ENCODE data around the gene ANKRD23. TPM values are rescaled to one million over a fixed set of nuclear protein-coding genes. Genes with fewer than 3 reads are reported as not detected.

The ANKRD23 gene
- total RNA-seq, 2 experiments from 2014 or later, result 6.5 to 6.7 TPM

DNA sequence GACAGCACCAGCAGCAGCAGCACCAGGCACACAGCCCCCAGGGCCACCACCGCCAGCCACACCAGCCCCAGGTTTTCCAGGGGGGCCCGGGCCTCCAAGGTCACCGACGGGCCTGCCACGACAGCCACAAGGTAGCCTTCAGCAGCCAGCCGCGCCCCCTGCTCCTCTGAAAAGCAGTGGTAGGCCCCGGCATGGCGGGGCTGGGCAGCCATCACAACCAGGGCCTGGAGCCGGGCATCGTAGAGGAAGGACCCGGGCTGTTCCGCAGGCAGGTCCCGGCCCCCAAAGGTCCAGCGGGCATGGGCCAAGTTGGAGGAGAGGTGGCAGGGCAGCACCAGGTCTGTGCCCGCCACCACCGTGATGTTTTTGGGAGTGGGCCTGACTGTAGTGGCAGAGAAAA, 17.3 kb upstream of the ANKRD23 start:
- POLR2A ChIA-PET, result no interaction called here
- intact Hi-C loops (cut with micrococcal nuclease; ENCODE audit: unreplicated experiment), result no loop called here
- CTCF ChIA-PET (ENCODE audit: unreplicated experiment), result no interaction called here
- Histone ChIP-seq H2AFZ (ENCODE audit: low read length) (no peak overlapping the region), H3K36me3 (ENCODE audit: insufficient read depth, low read length) (no peaks in the 10 kb centered on the region), H3K9me2 (ENCODE audit: insufficient read depth, low read length) (no peaks in the 10 kb centered on the region), H3K4me2 (ENCODE audit: low read length) (no peak overlapping the region), H3K9me3 (ENCODE audit: low read length) (no peaks in the 10 kb centered on the region), H3K4me1 (ENCODE audit: insufficient read depth, low read length, poor library complexity, severe bottlenecking) (peaks cover 14% of the 10 kb centered on the region), H3K27ac (ENCODE audit: low read depth, low read length, poor library complexity, severe bottlenecking) (no peak overlapping the region), H4K20me1 (ENCODE audit: insufficient read depth, low read length) (no peaks in the 10 kb centered on the region), H3K79me2 (ENCODE audit: insufficient read depth, low read depth, low read length) (peaks cover 9% of the 10 kb centered on the region; the same call in 1 of the 2 replicates), H3K4me3 (ENCODE audit: low read depth, low read length, poor library complexity, severe bottlenecking) (no peak overlapping the region)
- no peak for DNase-seq (ENCODE audit: low spot score)
- TF ChIP-seq EZH2phosphoT487 (IDR thresholded peaks at IDR 0.05; ENCODE audit: borderline replicate concordance, low read depth, low read length), result no peak
- TF ChIP-seq, protein P1, sequence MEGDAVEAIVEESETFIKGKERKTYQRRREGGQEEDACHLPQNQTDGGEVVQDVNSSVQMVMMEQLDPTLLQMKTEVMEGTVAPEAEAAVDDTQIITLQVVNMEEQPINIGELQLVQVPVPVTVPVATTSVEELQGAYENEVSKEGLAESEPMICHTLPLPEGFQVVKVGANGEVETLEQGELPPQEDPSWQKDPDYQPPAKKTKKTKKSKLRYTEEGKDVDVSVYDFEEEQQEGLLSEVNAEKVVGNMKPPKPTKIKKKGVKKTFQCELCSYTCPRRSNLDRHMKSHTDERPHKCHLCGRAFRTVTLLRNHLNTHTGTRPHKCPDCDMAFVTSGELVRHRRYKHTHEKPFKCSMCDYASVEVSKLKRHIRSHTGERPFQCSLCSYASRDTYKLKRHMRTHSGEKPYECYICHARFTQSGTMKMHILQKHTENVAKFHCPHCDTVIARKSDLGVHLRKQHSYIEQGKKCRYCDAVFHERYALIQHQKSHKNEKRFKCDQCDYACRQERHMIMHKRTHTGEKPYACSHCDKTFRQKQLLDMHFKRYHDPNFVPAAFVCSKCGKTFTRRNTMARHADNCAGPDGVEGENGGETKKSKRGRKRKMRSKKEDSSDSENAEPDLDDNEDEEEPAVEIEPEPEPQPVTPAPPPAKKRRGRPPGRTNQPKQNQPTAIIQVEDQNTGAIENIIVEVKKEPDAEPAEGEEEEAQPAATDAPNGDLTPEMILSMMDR (conservative IDR thresholded peaks at IDR 0.05; ENCODE audit: low read length), result no peak
- no TSS peak for BruUV-seq (replicated peaks)

DNA sequence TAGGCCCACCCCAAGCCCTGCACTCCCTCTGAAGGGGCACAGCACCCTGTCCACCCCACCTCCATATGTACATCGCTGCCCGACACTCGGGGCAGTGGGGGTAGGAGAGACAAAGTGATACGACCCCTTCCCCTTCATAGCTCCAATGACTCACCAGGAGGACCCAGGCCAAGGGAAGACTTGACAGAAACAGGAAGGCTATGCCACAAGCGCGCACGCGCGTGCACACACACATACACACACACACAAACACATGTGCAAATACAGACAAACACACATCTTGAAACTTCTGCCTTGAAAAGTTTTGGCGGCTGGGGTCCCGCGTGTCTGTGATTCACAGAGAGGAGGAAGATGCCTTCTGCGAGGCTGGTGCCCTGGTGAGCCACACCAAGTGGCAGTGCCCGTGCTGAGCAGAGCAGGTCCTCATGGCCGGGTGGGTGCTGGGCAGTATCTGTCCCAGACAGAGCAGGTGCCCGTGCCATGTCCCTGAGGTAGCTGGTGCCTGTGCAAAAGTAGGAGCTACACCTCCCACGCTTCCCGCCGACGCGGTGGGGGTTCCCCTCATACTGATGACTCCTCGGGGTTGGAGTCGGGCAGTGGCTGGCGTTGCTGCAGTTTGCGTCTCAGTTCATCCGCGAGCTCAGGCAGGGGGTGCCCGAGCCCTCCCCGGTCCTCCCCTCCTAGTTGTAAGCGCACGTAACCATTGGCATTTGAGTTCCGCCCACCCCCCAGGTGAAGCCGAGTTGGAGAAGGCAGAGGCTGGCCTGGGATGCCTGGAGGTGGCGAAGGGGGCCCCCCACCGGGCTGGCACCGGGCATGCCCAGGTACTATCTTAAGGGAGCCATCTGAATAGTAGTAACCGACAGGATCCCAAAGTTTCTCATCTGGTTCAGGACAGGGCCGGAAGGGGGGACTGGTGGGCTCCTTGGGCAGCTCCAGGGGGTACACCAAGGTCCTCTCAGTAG, 16.5 kb upstream of the ANKRD23 start:
- no peak overlapping the region for H3K4me2 ChIP-seq (ENCODE audit: low read length)
- no peak overlapping the region for H2AFZ ChIP-seq (ENCODE audit: low read length)
- CTCF ChIA-PET (ENCODE audit: unreplicated experiment), result no interaction called here
- peaks cover 14% of the 10 kb centered on the region for H3K4me1 ChIP-seq (ENCODE audit: insufficient read depth, low read length, poor library complexity, severe bottlenecking)
- H4K20me1 ChIP-seq (ENCODE audit: insufficient read depth, low read length), result no peaks in the 10 kb centered on the region
- no TSS peak for BruUV-seq (replicated peaks)
- H3K36me3 ChIP-seq (ENCODE audit: insufficient read depth, low read length), result no peaks in the 10 kb centered on the region
- H3K79me2 ChIP-seq (ENCODE audit: insufficient read depth, low read depth, low read length), result peaks cover 12% of the 10 kb centered on the region; the same call in 1 of the 2 replicates
- DNase-seq (ENCODE audit: low spot score), result no peak
- no peak overlapping the region for H3K27ac ChIP-seq (ENCODE audit: low read depth, low read length, poor library complexity, severe bottlenecking)
- no peaks in the 10 kb centered on the region for H3K9me3 ChIP-seq (ENCODE audit: low read length)
- intact Hi-C loops (cut with micrococcal nuclease; ENCODE audit: unreplicated experiment), result no loop called here
- no peak for TF ChIP-seq EZH2phosphoT487 (IDR thresholded peaks at IDR 0.05; ENCODE audit: borderline replicate concordance, low read depth, low read length)
- TF ChIP-seq, protein P1 (conservative IDR thresholded peaks at IDR 0.05; ENCODE audit: low read length), result no peak
- POLR2A ChIA-PET, result no interaction called here
- no peaks in the 10 kb centered on the region for H3K9me2 ChIP-seq (ENCODE audit: insufficient read depth, low read length)
- H3K4me3 ChIP-seq (ENCODE audit: low read depth, low read length, poor library complexity, severe bottlenecking), result no peak overlapping the region

DNA sequence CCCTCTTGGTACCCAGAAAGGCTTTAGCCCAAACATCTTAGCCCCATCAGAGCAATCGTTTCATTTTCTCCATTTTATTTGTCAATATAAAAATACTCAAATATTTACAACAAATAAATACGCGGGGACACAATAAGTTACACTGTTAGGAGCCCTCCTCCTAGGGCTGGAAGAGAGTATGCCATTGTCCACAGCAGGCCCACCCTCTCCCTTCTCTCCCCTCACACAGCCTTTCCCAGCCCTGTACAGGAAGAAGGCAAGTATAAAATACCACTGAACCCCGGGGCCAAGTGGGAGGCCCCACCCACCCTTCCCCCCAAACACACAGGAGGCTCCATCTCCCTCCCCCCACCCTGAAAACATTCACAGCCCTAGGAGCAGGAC, 15.9 kb upstream of the ANKRD23 start:
- intact Hi-C loops (cut with micrococcal nuclease; ENCODE audit: unreplicated experiment), result loop anchor here (5.0 kb wide), 2 partner anchors 97 to 222 kb away; partner anchors contain the start of genes CNNM4 and KANSL3
- POLR2A ChIA-PET, result no interaction called here
- Histone ChIP-seq H3K9me3 (ENCODE audit: low read length) (no peaks in the 10 kb centered on the region), H3K4me2 (ENCODE audit: low read length) (no peak overlapping the region), H4K20me1 (ENCODE audit: insufficient read depth, low read length) (no peaks in the 10 kb centered on the region), H3K27ac (ENCODE audit: low read depth, low read length, poor library complexity, severe bottlenecking) (no peak overlapping the region), H3K36me3 (ENCODE audit: insufficient read depth, low read length) (no peaks in the 10 kb centered on the region), H3K4me3 (ENCODE audit: low read depth, low read length, poor library complexity, severe bottlenecking) (no peak overlapping the region), H2AFZ (ENCODE audit: low read length) (no peak overlapping the region), H3K4me1 (ENCODE audit: insufficient read depth, low read length, poor library complexity, severe bottlenecking) (peaks cover 14% of the 10 kb centered on the region), H3K79me2 (ENCODE audit: insufficient read depth, low read depth, low read length) (peaks cover 12% of the 10 kb centered on the region; the same call in 1 of the 2 replicates), H3K9me2 (ENCODE audit: insufficient read depth, low read length) (no peaks in the 10 kb centered on the region)
- BruUV-seq (replicated peaks), result no TSS peak
- CTCF ChIA-PET (ENCODE audit: unreplicated experiment), result no interaction called here
- no peak for DNase-seq (ENCODE audit: low spot score)
- no peak for TF ChIP-seq EZH2phosphoT487 (IDR thresholded peaks at IDR 0.05; ENCODE audit: borderline replicate concordance, low read depth, low read length)
- TF ChIP-seq, protein P1 (conservative IDR thresholded peaks at IDR 0.05; ENCODE audit: low read length), result no peak

All from OCI-LY7 (cell line).